Thoracic aorta (tissue), 2 donors: ENCODE data around the gene SNRNP27. TPM values are rescaled to one million over a fixed set of nuclear protein-coding genes. Genes with fewer than 3 reads are reported as not detected.
A peak's percentile ranks its signal among the peaks of the same experiment; 100 is the strongest.

Source experiments
- ATAC-seq: fragments of 150-250 bp; one replicate; pipeline ENCODE4 v1.8.0; 2017; ENCODE audit warnings: low read depth; ENCODE audit not compliant: insufficient number of reproducible peaks, low FRiP score
- DNase-seq: peaks from one replicate; pipeline ENCODE4 v3.0.0-alpha.2; 2020; ENCODE audit warnings: low spot score
- H3K27ac ChIP-seq, 2 donors: fragments of 200-600 bp; sonication (generic); 1 replicate in 1 of 2; 2 replicates in 1 of 2; pipeline ENCODE4 v1.5.1; 2016; ENCODE audit warnings: mild to moderate bottlenecking in 2 of 2, moderate library complexity in 2 of 2
- H3K27me3 ChIP-seq: fragments of 200-600 bp; sonication (generic); replicated peaks from 2 replicates; pipeline ENCODE4 v1.6.0; 2016; ENCODE audit warnings: mild to moderate bottlenecking; ENCODE audit not compliant: insufficient read depth
- H3K36me3 ChIP-seq: fragments of 200-600 bp; sonication (generic); one replicate; pipeline ENCODE4 v1.5.1; 2016
- H3K4me1 ChIP-seq, 2 donors: fragments of 200-600 bp; sonication (generic); 1 replicate in 1 of 2; 2 replicates in 1 of 2; pipeline versions ENCODE4 v1.5.1 to v1.6.0; 2016; ENCODE audit warnings: low read depth in 2 of 2, mild to moderate bottlenecking in 1 of 2; ENCODE audit not compliant: control insufficient read depth in 1 of 2
- H3K4me3 ChIP-seq: fragments of 200-600 bp; sonication (generic); 2 replicates; pipeline ENCODE4 v1.5.1; 2016; ENCODE audit warnings: mild to moderate bottlenecking
- H3K9me3 ChIP-seq: fragments of 200-600 bp; sonication (generic); 2 replicates; pipeline ENCODE4 v1.5.1; 2016
- total RNA-seq, 2 donors: library from RNA; depleted of rRNA; stranded (reverse); fragments of >200 nt; gene quantifications; one replicate each; pipeline versions ENCODE4 v1.1.0 to v1.2.3, GENCODE V29; 2016
- TF ChIP-seq, protein P1 (sequence below): fragments of 200-600 bp; sonication (generic); IDR thresholded peaks from one replicate; pipeline ENCODE4 v1.5.1; 2019; ENCODE audit warnings: antibody characterized with exemption

The SNRNP27 gene
- total RNA-seq, 2 donors from 2014 or later: 57.4 to 98.7 TPM

DNA sequence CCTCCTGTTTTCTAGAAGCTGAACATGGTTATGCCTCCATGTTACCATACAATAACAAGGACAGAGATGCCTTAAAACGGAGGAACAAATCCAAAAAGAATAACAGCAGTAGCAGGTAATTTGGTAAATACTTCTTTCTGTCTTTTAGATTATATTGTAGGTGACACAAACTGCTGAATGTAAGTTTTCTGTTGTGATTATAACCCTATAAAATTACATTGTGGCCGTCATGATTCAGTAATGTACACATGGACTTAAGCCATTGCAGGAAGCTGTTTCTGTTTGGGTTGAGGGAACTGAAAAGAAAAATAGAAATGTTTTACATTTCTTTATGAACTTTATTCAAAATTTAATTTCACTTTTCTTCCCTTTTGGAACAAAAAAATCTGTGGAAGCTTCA, 22.4 kb downstream of the SNRNP27 start:
- Histone ChIP-seq H3K4me1 (peaks cover 26 to 41% of the 10 kb centered on the region in 2 donors), H3K27me3 (no peaks in the 10 kb centered on the region), H3K27ac (peak overlapping the region in 1 of 2 donors; percentile 93), H3K36me3 (peaks cover 15% of the 10 kb centered on the region), H3K9me3 (no peaks in the 10 kb centered on the region), H3K4me3 (peak overlapping the region; percentile 98)
- DNase-seq (no peak), ATAC-seq (no peak)
- TF ChIP-seq, protein P1, sequence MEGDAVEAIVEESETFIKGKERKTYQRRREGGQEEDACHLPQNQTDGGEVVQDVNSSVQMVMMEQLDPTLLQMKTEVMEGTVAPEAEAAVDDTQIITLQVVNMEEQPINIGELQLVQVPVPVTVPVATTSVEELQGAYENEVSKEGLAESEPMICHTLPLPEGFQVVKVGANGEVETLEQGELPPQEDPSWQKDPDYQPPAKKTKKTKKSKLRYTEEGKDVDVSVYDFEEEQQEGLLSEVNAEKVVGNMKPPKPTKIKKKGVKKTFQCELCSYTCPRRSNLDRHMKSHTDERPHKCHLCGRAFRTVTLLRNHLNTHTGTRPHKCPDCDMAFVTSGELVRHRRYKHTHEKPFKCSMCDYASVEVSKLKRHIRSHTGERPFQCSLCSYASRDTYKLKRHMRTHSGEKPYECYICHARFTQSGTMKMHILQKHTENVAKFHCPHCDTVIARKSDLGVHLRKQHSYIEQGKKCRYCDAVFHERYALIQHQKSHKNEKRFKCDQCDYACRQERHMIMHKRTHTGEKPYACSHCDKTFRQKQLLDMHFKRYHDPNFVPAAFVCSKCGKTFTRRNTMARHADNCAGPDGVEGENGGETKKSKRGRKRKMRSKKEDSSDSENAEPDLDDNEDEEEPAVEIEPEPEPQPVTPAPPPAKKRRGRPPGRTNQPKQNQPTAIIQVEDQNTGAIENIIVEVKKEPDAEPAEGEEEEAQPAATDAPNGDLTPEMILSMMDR: no peak

- Histone ChIP-seq H3K27ac (peak overlapping the region; percentile 60 to 93), H3K4me1 (peaks cover 26 to 41% of the 10 kb centered on the region in 2 donors), H3K4me3 (peak overlapping the region; percentile 41)
Observed at GRCh38 chr2:69917852-69918251, 24.1 kb downstream of the SNRNP27 start.

DNA sequence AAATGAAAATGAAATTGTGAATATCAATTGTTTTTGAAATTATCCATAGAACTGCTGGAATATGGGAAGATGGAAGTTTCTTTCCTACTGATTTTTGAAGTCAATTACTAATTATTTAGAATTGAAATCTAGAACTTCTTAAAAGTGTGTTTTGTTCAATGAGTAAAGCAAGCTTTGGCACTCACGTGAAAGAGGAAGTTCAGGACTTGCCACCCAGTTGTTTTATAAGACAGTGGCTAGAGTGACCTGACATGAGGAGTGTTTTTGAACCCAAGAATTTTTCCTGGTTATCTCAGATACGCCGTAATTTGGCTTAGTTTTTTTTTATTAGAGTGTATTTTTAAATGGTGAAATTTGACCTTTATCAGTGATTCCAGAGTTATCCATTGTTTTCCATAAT, 24.6 kb downstream of the SNRNP27 start:
- Histone ChIP-seq H3K4me3 (peak overlapping the region; percentile 41), H3K36me3 (peaks cover 24% of the 10 kb centered on the region), H3K27ac (peak overlapping the region; percentile 60 to 93), H3K4me1 (peaks cover 26 to 41% of the 10 kb centered on the region in 2 donors), H3K9me3 (no peaks in the 10 kb centered on the region), H3K27me3 (no peaks in the 10 kb centered on the region)
- no peak for ATAC-seq
- no peak for DNase-seq
- TF ChIP-seq, protein P1: no peak

More at GRCh38 chr2:69917852-69918251, 24.1 kb downstream of the SNRNP27 start:
- TF ChIP-seq, protein P1: no peak
- DNase-seq: no peak
- H3K36me3 ChIP-seq: peaks cover 19% of the 10 kb centered on the region
- ATAC-seq: peak; percentile 58
- H3K9me3 ChIP-seq: no peaks in the 10 kb centered on the region
- no peaks in the 10 kb centered on the region for H3K27me3 ChIP-seq

GRCh38 chr2:69923116-69923515, 29.4 kb downstream of the SNRNP27 start:
- Histone ChIP-seq H3K27ac (no peak overlapping the region), H3K4me3 (no peak overlapping the region), H3K9me3 (no peaks in the 10 kb centered on the region), H3K36me3 (peaks cover 29% of the 10 kb centered on the region), H3K4me1 (peaks cover 7 to 9% of the 10 kb centered on the region in 2 donors), H3K27me3 (no peaks in the 10 kb centered on the region)
- no peak for ATAC-seq
- DNase-seq: no peak
- TF ChIP-seq, protein P1: no peak

DNA sequence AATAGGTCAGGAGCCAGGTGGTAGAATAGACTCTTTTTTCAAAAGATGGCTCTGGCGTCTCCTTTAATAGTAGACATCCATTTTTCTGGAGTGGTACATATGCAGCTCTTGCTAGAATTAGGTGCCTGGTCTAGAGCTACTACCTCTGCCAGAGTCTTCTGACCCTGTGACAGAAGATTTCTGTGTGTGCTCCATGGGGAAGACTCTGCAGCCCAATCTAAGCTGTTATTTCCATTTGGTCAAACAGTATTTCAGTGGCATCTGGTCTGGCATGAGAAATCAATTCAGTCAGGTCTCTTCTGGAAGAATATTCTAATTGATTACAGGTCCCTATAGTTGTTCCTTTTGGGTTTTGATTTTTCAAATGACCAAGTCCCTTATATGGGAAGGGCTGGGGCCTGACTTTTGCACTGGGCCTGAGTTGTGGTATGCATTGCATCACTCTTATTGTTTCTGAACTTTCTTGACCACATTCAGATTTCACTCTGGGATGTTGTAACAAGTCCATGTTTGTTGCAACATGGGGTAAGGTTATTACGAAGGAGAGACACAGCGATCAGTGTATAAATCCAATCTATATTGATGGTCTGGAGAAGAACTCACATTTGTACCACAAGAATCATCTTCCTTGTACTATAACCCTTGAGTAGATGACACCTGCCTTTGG, 33.2 kb downstream of the SNRNP27 start:
- H3K27ac ChIP-seq: no peak overlapping the region
- no peaks in the 10 kb centered on the region for H3K27me3 ChIP-seq
- H3K36me3 ChIP-seq: peaks cover 14% of the 10 kb centered on the region
- ATAC-seq (no peak), DNase-seq (no peak)
- TF ChIP-seq, protein P1: no peak
- H3K4me1 ChIP-seq: peaks cover 3 to 5% of the 10 kb centered on the region in 2 donors
- H3K4me3 ChIP-seq: no peak overlapping the region
- no peaks in the 10 kb centered on the region for H3K9me3 ChIP-seq
